ENCODE measurements around the gene RAB36.
A peak's percentile ranks its signal among the peaks of the same experiment; 100 is the strongest.

RAB36 gene

DNA sequence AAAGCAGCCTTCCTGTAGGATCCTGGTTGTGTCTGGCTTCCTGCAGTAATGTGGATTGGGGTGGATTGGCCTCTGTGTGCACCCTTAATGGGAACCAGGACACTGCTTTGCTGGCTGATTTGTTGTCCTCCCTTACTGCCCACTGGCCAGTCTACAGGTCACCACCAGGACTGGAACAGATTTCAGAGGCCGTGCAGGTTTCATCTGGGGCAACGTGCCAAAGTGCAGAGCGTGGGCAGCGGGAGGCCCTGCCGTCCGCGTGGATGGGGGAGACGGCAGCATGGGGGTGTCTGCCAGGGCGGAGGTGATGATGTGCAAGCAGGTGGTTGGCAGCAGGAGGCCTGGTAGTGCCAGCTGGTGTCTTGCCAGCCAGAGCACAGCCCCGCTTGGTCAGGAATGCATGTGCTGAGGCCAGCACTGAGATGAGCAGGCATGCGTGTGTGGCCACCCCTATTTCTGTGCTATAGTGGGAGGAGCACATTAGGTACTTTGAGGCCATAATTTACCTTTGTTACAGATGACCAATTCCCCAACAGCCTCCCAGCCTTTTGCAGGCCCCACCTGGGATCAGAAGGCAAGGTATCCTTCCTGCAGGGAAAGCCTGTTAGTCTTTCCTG lies 59.4 kb downstream of the RAB36 start:
- no peaks in the 10 kb centered on the region for H3K27me3 ChIP-seq (ENCODE audit: control insufficient read depth, low read length)
- H3K4me2 ChIP-seq (ENCODE audit: low read length): no peak overlapping the region
- peaks cover 38% of the 10 kb centered on the region for H3F3A ChIP-seq (ENCODE audit: control insufficient read depth, insufficient read depth)
- no peaks in the 10 kb centered on the region for H3K9me3 ChIP-seq (ENCODE audit: control insufficient read depth, insufficient read depth, low read length)
- H3K27ac ChIP-seq (ENCODE audit: low read depth, low read length): no peak overlapping the region
- H3K36me3 ChIP-seq (ENCODE audit: control insufficient read depth, low read length): peaks cover 45% of the 10 kb centered on the region
- no peak overlapping the region for H3K4me3 ChIP-seq (ENCODE audit: low read length)
- H3K4me1 ChIP-seq (ENCODE audit: control insufficient read depth, low read length): peaks cover 99% of the 10 kb centered on the region
- H3K79me2 ChIP-seq (ENCODE audit: control insufficient read depth, low read length): peaks cover 86% of the 10 kb centered on the region
- no peaks in the 10 kb centered on the region for H3K9me2 ChIP-seq (replicated peaks; ENCODE audit: control insufficient read depth, low read length)
- TF ChIP-seq EZH2phosphoT487 (IDR thresholded peaks at IDR 0.05; ENCODE audit: borderline replicate concordance, low read length): no peak
- TF ChIP-seq, protein P1, sequence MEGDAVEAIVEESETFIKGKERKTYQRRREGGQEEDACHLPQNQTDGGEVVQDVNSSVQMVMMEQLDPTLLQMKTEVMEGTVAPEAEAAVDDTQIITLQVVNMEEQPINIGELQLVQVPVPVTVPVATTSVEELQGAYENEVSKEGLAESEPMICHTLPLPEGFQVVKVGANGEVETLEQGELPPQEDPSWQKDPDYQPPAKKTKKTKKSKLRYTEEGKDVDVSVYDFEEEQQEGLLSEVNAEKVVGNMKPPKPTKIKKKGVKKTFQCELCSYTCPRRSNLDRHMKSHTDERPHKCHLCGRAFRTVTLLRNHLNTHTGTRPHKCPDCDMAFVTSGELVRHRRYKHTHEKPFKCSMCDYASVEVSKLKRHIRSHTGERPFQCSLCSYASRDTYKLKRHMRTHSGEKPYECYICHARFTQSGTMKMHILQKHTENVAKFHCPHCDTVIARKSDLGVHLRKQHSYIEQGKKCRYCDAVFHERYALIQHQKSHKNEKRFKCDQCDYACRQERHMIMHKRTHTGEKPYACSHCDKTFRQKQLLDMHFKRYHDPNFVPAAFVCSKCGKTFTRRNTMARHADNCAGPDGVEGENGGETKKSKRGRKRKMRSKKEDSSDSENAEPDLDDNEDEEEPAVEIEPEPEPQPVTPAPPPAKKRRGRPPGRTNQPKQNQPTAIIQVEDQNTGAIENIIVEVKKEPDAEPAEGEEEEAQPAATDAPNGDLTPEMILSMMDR (IDR thresholded peaks at IDR 0.05; ENCODE audit: low read depth, low read length, poor library complexity, severe bottlenecking): no peak
- no peaks in the 10 kb centered on the region for H4K20me1 ChIP-seq (ENCODE audit: control insufficient read depth, insufficient read depth, low read depth, low read length)

DNA sequence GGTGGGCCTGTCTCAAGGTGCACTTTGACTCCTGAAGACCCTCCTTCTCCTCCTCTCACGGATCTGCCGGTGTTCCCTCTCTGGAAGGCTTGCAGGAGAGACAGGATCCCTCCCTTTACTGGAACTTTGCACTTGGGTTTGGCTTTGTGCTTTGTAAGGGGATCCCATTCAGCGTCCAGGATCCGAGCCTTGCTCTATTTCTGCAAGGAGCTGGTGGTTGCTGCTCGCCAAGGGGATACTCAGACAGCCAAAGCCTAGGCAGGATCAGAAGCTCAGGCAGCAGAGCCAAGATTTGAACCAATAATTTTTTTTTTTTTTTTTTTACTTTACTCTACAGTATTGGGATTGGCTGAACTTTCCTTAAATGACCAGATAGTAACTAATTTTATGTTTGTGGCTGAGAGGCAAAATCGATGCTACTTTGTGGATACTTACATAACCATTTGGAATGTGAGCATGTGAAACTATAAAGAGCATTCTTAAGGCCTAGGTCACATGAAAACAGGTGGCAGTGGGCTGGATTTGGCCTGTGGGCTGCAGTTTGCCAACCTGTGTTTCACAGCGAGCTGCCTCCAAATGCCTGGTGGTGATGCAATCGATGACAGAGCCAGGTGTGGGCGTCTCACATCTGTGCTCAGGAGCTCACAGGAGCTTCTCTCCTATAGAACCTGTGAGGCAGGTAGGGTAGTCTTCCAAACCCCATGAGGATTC lies 60.2 kb downstream of the RAB36 start:
- Histone ChIP-seq H3K27ac (ENCODE audit: low read depth, low read length) (no peak overlapping the region), H3K79me2 (ENCODE audit: control insufficient read depth, low read length) (peaks cover 86% of the 10 kb centered on the region), H3K4me1 (ENCODE audit: control insufficient read depth, low read length) (peaks cover 99% of the 10 kb centered on the region), H3K27me3 (ENCODE audit: control insufficient read depth, low read length) (no peaks in the 10 kb centered on the region), H3F3A (ENCODE audit: control insufficient read depth, insufficient read depth) (peaks cover 42% of the 10 kb centered on the region), H3K9me3 (ENCODE audit: control insufficient read depth, insufficient read depth, low read length) (no peaks in the 10 kb centered on the region), H3K4me3 (ENCODE audit: low read length) (no peak overlapping the region), H4K20me1 (ENCODE audit: control insufficient read depth, insufficient read depth, low read depth, low read length) (no peaks in the 10 kb centered on the region), H3K9me2 (replicated peaks; ENCODE audit: control insufficient read depth, low read length) (no peaks in the 10 kb centered on the region), H3K4me2 (ENCODE audit: low read length) (no peak overlapping the region), H3K36me3 (ENCODE audit: control insufficient read depth, low read length) (peaks cover 42% of the 10 kb centered on the region)
- TF ChIP-seq, protein P1 (IDR thresholded peaks at IDR 0.05; ENCODE audit: low read depth, low read length, poor library complexity, severe bottlenecking): no peak
- TF ChIP-seq EZH2phosphoT487 (IDR thresholded peaks at IDR 0.05; ENCODE audit: borderline replicate concordance, low read length): no peak

DNA sequence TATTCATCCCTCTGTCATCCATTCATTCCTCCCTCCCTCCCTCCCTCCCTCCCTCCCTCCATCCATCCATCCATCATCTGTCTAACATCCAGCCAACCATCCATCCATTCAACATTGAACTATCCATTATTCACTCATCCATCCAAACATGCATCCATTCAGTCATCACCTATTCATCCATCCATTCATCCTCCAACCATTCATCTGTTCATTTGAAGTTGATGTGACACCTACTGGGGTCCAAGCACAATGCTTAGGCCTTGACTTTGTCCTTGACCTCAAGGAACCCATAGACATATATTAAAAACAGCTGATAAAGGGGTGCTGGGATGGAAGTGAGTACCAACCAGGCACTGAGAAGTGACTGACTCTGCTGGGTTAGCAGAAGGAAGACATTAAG lies 61.6 kb downstream of the RAB36 start:
- Histone ChIP-seq H3F3A (ENCODE audit: control insufficient read depth, insufficient read depth) (peaks cover 44% of the 10 kb centered on the region), H3K4me3 (ENCODE audit: low read length) (peak overlapping the region; percentile 41), H3K27me3 (ENCODE audit: control insufficient read depth, low read length) (no peaks in the 10 kb centered on the region), H4K20me1 (ENCODE audit: control insufficient read depth, insufficient read depth, low read depth, low read length) (no peaks in the 10 kb centered on the region), H3K9me3 (ENCODE audit: control insufficient read depth, insufficient read depth, low read length) (no peaks in the 10 kb centered on the region), H3K4me2 (ENCODE audit: low read length) (peak overlapping the region; percentile 87), H3K36me3 (ENCODE audit: control insufficient read depth, low read length) (peaks cover 44% of the 10 kb centered on the region), H3K9me2 (replicated peaks; ENCODE audit: control insufficient read depth, low read length) (no peaks in the 10 kb centered on the region), H3K79me2 (ENCODE audit: control insufficient read depth, low read length) (peaks cover 86% of the 10 kb centered on the region), H3K4me1 (ENCODE audit: control insufficient read depth, low read length) (peaks cover 99% of the 10 kb centered on the region), H3K27ac (ENCODE audit: low read depth, low read length) (peak overlapping the region; percentile 94)
- no peak for TF ChIP-seq EZH2phosphoT487 (IDR thresholded peaks at IDR 0.05; ENCODE audit: borderline replicate concordance, low read length)
- TF ChIP-seq, protein P1 (IDR thresholded peaks at IDR 0.05; ENCODE audit: low read depth, low read length, poor library complexity, severe bottlenecking): no peak
